ACHN (cell line): Measurements from ENCODE around the gene CELF4.
A peak's percentile ranks its signal among the peaks of the same experiment; 100 is the strongest.

Experiments
- DNase-seq: peaks from one replicate; pipeline ENCODE4 v3.0.0-alpha.2; 2015
- in situ Hi-C: cut with HindIII; loops from 2 replicates; pipeline ENCODE4 v1.10.0; 2017; ENCODE audit warnings: low sequenced_read_pairs, low pct_ligation_motif_present, low pct_unique_long_range_greater_than_20kb

The CELF4 gene

DNA sequence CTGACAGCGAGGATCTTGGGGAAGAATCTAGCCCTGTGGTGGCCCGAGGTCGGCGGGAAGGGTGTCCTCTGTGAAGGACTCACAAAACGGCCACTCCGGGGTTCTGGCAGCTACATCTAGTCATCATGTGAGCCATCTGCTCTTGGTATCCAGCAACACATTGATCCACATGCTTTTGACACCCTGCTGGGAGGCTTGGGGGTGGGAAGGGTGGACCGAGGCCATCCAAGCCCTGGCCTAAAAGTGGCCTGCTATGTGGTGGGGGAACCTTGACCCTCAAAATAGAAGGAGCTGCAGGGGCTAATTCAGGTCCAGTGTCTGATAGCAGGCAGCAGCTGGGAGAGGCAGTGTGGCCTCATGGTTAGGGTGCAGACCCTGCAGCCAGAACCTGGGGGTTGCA, 145.7 kb downstream of the CELF4 start:
- no peak for DNase-seq
- in situ Hi-C loops, result no loop called here

DNA sequence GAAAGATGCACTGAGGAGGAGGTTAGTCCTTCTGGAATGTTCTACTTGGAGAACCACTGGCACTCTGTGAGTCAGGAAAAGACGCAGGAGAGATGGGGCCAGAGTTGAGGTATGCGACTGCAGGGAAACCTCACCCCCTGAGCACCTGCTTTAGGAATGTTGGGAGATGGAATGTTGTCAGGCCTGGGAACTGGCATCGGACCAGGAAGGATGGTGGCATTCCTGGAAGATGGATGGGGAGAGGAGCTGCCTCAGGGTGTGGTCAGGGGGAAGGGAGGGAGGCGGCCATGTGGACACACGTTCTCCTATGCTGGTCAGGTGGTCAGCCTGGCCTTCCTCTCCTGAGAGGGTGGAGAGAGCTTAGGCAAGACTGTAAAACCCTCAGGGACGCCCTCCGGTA, 146.3 kb downstream of the CELF4 start:
- in situ Hi-C loops, result no loop called here
- DNase-seq, result peak; percentile 69

DNA sequence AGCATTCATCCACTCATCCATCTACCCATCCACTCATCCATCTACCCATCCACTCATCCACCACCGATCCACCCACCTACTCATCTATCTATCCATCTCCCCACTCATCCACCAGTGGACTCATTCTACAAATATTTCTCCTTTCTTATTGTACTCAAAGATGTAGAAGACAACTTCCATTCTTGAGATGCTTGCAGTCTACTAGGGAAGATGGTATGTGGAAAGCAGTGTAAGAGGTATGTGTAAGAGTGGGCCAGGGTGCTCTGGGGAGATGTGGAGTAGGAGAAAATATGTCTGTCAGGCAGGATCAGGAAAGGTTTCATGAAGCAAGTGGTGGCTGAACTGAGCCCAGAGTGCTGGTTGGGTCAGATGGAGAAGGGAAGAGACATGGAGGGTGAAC, 150.8 kb downstream of the CELF4 start:
- in situ Hi-C loops, result no loop called here
- DNase-seq, result no peak

DNA sequence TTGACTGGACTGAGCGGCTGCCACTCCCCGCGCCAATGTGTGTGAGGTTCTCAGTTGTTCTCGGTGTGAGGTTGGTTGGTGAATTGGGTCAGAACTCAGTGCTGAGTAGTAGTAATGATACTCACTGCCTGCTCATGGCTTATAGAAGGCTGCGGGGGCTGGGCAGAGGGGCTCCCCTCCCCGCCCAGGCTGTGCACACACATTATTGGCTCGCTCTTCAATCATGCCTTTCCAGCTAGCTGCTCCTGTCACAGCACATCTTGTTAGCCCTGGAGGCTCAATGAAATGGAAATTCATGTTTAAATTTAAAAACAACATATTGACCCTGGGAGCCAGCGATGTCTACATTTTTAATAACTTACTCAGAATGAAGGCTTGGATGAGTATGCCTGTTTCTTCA, 152.8 kb downstream of the CELF4 start:
- DNase-seq, result no peak
- in situ Hi-C loops, result no loop called here

DNA sequence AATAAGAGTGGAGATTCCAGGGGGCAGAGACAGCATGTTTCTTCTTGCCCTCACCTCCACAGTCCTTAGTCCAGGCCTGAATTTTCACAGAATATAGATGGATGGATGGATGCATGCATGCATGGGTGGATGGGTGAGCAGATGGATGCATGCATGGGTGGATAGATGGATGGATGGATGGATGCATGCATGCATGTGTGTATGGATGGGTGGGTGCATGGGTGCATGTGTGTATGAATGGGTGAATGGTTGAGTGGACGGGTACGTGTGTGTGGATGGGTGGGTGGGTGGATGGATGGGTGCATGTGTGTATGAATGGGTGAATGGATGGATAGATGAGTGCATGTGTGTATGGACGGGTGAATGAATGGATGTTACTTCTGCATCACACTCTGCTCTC, 153.3 kb downstream of the CELF4 start:
- DNase-seq, result no peak
- in situ Hi-C loops, result no loop called here

DNA sequence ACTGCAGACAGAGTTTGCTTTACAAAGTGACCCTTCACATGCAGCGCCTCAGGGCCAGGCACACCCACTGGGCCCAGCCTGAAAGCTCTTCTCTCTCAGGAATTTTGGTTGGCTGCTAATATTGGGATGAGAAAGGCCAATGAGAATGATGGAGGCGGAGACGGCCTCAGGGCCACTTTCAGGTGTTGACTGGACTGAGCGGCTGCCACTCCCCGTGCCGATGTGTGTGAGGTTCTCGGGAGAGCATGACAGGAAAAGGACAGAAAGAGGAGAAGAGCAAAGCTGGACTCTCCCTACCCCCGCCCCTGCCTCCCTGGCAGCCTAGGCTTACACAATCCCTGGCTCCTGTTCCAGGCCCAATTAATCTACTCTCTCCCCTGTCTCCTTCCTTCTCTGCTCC, 155.7 kb downstream of the CELF4 start:
- in situ Hi-C loops, result no loop called here
- no peak for DNase-seq

DNA sequence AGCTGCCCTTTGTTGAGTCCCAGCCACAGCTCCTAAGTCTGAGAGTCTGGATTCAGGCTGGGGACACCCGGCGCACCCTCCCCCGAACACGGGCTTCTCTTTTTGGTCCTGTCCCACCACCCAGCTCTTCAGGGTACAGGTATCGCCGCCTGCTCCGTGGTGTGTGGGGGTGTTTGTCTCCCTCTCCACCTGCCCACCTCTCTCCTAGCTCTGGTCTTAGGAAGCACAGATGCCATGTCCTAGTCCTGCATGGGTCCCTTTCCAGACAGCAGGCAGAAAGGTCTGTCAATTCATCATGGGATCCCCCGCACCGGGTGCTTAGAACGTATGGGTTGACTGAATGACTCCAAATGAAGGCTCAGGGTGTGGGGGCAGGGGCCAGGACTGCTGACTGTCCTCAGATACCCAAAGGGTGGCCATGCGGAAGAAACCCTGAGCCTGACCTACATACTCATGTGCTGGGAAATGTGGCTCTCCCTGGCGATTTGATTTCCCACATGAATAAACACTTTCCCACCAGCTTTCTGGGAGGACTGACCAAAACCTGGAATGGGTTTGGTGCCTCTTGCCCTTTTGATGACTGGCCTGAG, 156.8 kb downstream of the CELF4 start:
- in situ Hi-C loops, result no loop called here
- no peak for DNase-seq

DNA sequence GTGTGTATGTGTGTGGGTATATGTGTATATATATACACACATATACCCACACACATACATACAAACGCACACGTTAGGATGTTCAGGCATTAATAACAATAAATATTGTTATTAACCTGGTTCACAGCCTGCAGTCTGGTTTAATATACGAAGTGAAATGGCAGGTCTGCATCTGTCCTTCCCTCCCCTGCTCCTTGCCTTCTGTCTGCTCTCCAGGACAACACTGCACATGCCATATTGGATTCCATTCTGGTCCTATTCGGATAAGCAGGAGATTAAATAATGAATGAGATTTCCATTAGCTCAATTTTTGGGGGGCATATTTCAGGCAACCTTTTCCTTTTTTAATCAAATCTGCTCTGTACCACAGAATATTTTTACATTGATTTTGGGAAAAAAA, 158.0 kb downstream of the CELF4 start:
- in situ Hi-C loops, result no loop called here
- no peak for DNase-seq

DNA sequence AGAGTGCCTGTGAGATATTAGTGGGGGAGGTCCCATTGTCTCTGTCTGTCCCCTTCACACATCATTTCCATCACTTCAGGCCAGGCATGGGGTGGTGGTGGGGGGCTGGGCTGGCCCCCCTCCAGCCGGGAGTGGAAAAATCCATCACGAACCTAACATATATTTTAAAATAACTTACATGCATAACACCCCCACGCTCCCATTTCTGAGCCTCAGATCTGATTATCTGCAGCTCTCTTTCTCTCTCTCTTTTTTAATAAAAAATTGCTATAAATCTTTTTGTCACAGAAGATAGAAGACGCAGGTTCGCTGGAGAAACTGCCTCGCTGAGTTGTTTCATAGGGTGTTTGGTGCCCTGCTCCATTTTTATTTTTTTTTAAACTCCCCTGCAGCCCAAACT, 159.8 kb downstream of the CELF4 start:
- DNase-seq, result no peak
- in situ Hi-C loops, result no loop called here

DNA sequence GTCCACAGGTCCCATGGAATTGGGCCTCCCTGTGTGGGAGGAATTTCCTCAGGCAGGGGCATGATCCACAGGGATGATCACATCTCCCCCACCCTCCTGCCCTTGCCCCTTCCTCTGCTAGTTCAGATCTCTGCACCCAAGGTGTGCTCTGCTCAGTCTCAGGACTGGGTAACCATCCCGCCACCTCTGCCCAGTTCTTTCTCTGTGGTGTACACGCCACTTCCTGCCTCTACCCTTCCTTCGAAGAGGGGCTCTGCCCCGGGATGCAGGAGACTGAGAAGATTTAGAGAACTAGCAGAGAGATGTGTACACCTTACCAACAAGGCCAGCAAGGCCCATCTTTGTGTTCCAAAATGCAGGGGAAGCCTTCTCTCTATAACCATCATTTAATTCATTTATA, 160.4 kb downstream of the CELF4 start:
- in situ Hi-C loops, result no loop called here
- DNase-seq, result no peak

DNA sequence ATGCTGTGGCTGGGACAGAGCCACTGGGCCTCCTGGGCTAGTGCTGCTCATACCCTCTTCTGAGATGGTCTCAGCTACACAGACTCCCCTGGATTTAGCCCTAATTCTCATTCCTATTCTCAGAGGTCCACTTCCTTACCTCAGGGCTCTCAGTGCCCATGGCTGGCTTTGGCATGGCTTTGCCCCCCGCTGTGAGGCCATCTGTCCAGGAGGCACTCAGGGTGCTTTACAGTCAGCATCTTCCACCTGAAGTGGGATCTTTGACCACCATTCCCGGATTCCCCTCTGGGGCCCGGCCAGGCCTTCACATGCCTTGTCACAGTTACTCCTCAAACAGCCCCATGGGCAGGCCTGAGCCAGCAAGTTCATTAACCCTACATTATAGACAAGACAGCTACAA, 161.8 kb downstream of the CELF4 start:
- in situ Hi-C loops, result no loop called here
- no peak for DNase-seq

DNA sequence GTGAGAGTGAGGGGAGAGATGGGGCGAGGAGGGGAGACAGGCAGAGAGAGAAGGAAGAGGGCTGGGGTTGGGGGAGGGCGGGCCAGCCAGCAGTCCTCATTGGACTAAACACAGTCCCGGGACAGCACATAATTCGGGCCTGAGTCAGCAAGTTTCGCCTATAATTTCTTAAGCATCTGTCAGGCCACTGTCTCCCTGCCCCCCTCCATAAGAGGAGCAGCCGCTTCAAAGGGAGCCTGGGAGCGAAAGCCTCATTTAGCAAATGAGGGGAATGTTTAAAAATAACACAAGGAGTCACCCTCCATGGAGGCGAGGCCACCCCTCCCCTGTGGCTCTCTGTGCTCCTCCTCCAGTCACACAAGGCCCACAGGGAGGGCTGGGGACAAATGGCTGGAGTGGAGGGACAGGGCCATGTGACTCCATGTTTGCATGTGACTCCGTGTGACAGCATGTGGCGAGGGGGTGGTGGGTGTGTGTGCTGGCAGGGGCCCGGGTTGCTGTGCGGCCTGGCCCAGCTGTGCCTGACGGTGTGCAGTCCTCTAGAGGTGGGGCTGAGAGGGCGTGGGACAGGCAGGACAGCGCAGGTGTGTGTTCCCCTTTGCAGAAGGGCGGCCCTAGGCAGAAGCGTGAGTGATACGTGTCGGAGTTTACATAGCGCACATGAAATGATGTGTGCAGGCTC, 162.4 kb downstream of the CELF4 start:
- peak; percentile 74 for DNase-seq

DNA sequence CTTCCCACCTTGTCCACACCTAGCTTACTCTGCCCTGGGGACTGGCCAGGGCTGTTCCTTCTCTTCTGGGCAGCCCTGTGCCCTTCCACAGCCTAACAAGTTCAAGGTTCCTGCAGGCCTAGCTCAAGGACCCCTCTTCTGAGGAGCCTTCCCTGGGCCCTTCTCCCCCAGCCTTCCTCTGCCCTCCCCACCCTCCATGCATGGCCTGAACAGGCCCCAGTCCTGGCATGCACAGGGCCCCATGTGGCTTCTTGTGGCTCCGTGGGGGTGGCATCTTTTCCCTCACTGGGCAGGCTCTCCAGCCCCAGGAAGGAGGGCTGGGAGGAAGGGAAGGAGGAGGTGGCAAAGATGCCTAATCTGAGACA, 162.9 kb downstream of the CELF4 start:
- in situ Hi-C loops, result no loop called here

More for the DNA sequence above, 162.4 kb downstream of the CELF4 start:
- in situ Hi-C loops, result no loop called here

DNA sequence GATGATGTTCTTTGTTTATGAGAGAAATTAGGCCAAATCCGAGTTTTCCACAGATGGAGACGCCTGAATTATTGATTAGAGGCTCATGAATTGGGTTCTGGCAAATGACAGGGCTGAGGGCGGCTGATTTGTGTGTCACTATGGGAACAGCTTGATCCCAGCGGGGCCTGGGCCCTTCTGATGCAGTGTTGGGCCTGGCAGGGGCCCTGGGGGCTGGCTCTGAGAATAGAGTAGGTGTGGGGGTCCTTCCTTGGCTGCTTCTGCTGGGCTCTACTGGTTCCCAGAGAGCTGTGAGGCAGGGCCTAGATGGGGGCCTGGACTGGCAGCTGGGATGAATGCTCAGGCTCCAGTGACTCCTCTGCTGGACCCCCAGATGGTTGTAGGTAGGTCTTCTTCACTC, 164.8 kb downstream of the CELF4 start:
- in situ Hi-C loops, result no loop called here
- no peak for DNase-seq

More for the DNA sequence above, 162.9 kb downstream of the CELF4 start:
- no peak for DNase-seq

DNA sequence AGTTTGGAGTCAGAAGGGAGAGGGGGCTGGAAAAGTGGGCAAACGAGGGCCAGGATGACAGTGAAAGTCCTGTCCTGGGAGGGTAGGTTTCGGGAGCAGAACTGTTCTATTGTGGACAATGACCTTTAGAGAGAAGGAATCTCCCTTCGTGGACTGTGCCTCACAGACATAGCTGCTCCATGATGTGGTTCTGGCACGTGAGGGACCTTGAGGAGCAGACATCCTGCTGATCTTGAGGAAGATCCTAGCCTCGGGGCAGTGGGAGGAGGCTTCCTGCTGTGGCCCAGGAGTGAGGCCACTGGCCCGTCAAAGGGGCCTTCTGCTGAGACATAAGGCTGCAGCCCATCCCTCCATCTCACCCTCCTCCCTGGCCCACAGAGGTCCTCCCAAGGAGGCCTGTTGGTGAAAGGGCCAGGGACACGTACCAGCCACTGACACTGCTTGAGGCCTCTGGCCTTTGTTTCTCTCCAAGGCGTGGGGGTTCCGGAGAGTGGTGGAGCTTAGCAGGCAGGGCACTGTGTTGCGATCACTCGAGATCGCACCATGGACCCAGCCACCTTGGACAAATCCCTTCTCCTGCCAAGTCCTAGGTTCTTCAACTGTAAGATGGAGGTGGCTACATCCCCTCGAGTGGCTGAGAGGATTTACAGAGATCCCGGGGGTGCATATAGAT, 167.2 kb downstream of the CELF4 start:
- in situ Hi-C loops, result loop anchor here (25.0 kb wide), 1 partner anchor 89 kb away; no protein-coding TSS in a partner anchor
- DNase-seq, result no peak

DNA sequence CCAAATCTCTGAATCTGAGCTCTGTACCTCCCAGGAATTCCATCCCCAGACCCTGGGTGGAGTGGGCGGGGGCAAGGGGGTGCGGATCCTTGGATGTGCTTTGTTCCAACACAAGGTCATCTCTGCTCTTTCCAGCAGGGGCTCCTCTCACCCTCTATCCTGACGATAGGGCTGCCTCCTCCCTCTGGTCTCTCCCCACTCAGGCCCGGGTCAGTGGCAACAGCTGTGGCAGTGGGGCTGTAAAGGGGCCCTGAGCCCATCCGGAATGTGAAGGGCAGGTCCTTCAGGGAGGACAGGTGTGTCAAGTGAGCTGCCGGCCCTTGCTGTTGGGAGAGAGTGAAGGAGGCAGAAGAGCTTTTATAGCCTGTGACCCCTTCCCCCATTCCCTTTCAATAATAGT, 167.8 kb downstream of the CELF4 start:
- DNase-seq, result no peak
- in situ Hi-C loops, result loop anchor here (25.0 kb wide), 1 partner anchor 89 kb away; no protein-coding TSS in a partner anchor

DNA sequence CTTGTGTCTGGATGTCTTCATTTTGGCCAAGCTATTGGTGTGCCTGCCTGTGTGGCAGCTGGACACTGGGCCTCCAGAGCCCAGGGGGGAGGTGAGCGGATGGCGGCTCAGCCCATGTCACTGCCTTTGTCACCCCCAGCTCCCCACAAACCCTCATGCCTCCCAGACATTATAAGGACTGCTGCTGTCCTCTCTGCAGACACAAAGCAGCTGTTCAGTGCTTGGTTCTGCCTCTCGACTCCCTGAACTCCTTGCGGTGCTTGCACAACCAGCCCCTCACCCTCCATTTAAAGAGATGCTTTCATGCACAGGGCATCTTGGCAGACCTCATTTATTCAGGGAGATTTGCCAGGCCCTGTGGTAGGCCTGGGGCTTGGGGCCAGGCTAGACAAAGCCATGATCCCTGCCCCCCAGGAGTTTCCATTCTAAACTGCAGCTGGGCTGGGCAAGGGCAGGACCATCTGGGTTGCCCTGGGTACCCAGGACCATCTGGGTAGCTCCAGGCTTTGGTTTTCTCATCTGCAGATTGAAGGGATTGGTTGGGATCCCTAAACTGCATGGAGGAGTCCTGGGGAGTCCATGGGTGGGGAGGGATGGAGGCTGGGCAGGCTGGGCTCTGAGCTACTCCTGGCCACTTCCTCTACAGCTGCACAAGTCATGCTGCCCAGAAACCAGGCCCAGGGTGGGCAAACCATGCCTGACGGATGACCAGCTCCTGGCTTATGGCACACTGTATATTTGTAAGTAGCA, 168.5 kb downstream of the CELF4 start:
- in situ Hi-C loops, result loop anchor here (25.0 kb wide), 1 partner anchor 90 kb away; no protein-coding TSS in a partner anchor
- no peak for DNase-seq

DNA sequence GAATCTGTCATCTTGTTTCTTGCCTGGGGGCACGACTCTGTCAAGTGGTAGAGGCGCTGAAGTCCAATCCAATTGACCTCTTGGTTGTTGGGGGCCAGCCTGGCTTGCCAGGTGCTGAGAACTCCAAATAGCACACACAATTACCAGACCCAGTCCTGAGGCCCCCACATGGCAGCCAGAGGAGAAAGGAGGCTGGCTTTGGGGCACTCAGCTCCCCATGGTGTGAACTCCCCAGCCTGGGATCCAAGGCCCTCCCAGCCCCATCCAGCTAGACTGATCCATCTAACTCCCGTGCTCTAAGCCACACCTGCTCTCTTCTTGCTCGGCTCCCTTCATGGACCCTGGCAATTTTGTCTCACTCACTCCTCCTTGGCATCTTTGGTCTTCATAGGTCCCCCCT, 170.0 kb downstream of the CELF4 start:
- DNase-seq, result no peak
- in situ Hi-C loops, result loop anchor here (25.0 kb wide), 1 partner anchor 92 kb away; no protein-coding TSS in a partner anchor

DNA sequence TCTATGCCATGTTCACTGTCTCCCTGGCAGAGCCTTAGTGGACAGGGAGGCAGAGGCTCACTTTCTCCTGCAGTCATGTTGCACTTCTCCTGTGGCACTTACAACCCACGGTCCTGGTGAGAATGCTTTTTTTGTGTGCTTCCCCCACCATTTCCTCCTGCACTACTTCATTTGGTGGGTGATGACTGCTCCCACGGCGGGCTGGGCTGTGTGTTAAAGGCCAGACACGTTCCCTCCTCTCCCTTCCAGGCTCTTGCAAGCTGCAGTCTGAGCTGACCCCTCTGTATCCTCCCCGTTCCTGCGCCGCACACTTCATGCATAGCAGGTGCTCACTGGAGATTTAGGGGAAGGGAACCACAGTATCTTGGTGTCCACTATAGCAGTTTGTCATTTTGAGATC, 170.5 kb downstream of the CELF4 start:
- DNase-seq, result no peak
- in situ Hi-C loops, result loop anchor here (25.0 kb wide), 1 partner anchor 92 kb away; no protein-coding TSS in a partner anchor
